HL-60 (cell line): ENCODE data around the gene MKLN1.

ENCODE experiments used
- GABPA ChIP-seq: IDR thresholded peaks from 2 replicates; pipeline ENCODE4 v1.6.1; 2012; ENCODE audit warnings: low read depth
- POLR2AphosphoS5 ChIP-seq: IDR thresholded peaks from 2 replicates; pipeline ENCODE4 v1.6.1; 2012; ENCODE audit warnings: low read depth
- SPI1 ChIP-seq: IDR thresholded peaks from 2 replicates; pipeline ENCODE4 v1.6.1; 2012; ENCODE audit warnings: low read depth, mild to moderate bottlenecking, borderline replicate concordance
- TF ChIP-seq, protein P1 (sequence below): IDR thresholded peaks from one replicate; pipeline ENCODE4 v1.5.1; 2011; ENCODE audit warnings: low read length, control low read depth, inconsistent platforms; ENCODE audit not compliant: insufficient read depth
- TF ChIP-seq, protein P2 (sequence below): IDR thresholded peaks from 2 replicates; pipeline ENCODE4 v1.6.1; 2012; ENCODE audit warnings: low read depth; ENCODE audit not compliant: insufficient replicate concordance

DNA sequence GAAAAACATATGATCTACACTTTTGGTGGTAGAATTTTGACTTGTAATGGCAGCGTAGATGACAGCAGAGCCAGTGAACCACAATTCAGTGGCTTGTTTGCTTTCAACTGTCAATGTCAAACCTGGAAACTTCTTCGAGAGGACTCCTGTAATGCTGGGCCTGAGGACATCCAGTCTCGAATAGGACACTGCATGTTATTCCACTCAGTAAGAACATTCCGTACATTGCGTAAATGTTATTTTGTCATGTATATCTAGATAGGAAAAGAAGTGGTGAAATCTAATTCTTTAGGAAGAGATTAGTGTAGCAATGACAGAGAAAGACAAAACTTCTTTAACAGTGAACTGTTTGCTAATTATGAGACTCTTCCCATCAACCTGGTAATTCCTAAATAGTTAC, 115.8 kb downstream of the MKLN1 start:
- TF ChIP-seq, protein P1, sequence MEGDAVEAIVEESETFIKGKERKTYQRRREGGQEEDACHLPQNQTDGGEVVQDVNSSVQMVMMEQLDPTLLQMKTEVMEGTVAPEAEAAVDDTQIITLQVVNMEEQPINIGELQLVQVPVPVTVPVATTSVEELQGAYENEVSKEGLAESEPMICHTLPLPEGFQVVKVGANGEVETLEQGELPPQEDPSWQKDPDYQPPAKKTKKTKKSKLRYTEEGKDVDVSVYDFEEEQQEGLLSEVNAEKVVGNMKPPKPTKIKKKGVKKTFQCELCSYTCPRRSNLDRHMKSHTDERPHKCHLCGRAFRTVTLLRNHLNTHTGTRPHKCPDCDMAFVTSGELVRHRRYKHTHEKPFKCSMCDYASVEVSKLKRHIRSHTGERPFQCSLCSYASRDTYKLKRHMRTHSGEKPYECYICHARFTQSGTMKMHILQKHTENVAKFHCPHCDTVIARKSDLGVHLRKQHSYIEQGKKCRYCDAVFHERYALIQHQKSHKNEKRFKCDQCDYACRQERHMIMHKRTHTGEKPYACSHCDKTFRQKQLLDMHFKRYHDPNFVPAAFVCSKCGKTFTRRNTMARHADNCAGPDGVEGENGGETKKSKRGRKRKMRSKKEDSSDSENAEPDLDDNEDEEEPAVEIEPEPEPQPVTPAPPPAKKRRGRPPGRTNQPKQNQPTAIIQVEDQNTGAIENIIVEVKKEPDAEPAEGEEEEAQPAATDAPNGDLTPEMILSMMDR, result no peak
- TF ChIP-seq POLR2AphosphoS5 (no peak), GABPA (no peak), SPI1 (no peak)
- TF ChIP-seq, protein P2, sequence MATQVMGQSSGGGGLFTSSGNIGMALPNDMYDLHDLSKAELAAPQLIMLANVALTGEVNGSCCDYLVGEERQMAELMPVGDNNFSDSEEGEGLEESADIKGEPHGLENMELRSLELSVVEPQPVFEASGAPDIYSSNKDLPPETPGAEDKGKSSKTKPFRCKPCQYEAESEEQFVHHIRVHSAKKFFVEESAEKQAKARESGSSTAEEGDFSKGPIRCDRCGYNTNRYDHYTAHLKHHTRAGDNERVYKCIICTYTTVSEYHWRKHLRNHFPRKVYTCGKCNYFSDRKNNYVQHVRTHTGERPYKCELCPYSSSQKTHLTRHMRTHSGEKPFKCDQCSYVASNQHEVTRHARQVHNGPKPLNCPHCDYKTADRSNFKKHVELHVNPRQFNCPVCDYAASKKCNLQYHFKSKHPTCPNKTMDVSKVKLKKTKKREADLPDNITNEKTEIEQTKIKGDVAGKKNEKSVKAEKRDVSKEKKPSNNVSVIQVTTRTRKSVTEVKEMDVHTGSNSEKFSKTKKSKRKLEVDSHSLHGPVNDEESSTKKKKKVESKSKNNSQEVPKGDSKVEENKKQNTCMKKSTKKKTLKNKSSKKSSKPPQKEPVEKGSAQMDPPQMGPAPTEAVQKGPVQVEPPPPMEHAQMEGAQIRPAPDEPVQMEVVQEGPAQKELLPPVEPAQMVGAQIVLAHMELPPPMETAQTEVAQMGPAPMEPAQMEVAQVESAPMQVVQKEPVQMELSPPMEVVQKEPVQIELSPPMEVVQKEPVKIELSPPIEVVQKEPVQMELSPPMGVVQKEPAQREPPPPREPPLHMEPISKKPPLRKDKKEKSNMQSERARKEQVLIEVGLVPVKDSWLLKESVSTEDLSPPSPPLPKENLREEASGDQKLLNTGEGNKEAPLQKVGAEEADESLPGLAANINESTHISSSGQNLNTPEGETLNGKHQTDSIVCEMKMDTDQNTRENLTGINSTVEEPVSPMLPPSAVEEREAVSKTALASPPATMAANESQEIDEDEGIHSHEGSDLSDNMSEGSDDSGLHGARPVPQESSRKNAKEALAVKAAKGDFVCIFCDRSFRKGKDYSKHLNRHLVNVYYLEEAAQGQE, result no peak
